Keratinocyte (primary cell): Measurements from ENCODE around the gene SIDT1. TPM values are rescaled to one million over a fixed set of nuclear protein-coding genes. Genes with fewer than 3 reads are reported as not detected.

ENCODE experiments used
- DNase-seq: peaks from one replicate; pipeline ENCODE4 v3.0.0-alpha.2; 2011; ENCODE audit warnings: low read depth, missing footprints, low spot score
- FAIRE-seq: peaks from 2 replicates; lab custom pipeline; 2011; peaks lifted over from hg19 to GRCh38; lab: Jason Lieb, UNC
- H2AFZ ChIP-seq: 2 replicates; pipeline ENCODE4 v1.6.0; 2012; ENCODE audit warnings: low read length, control low read depth, inconsistent platforms; ENCODE audit not compliant: control insufficient read depth
- H3K27ac ChIP-seq: 2 replicates; pipeline ENCODE4 v1.5.1; 2011; ENCODE audit warnings: low read length; ENCODE audit not compliant: control insufficient read depth, insufficient read depth
- H3K27me3 ChIP-seq: 3 replicates; pipeline ENCODE4 v1.6.0; 2011; ENCODE audit warnings: low read length; ENCODE audit not compliant: control insufficient read depth, insufficient read depth; ENCODE audit errors: extremely low read depth
- H3K36me3 ChIP-seq, 2 experiments: 2 replicates in 1 of 2; 3 replicates in 1 of 2; pipeline ENCODE4 v1.5.1; 2011; ENCODE audit warnings: low read length in 2 of 2, mild to moderate bottlenecking in 1 of 2; ENCODE audit not compliant: control insufficient read depth in 2 of 2, insufficient read depth in 2 of 2; ENCODE audit errors: extremely low read depth in 1 of 2
- H3K4me1 ChIP-seq: 3 replicates; pipeline ENCODE4 v1.5.1; 2011; ENCODE audit warnings: low read length; ENCODE audit not compliant: control insufficient read depth, insufficient read depth; ENCODE audit errors: extremely low read depth
- H3K4me2 ChIP-seq: 3 replicates; pipeline ENCODE4 v1.6.0; 2011; ENCODE audit warnings: low read depth, low read length; ENCODE audit not compliant: control insufficient read depth, insufficient read depth; ENCODE audit errors: extremely low read depth
- H3K4me3 ChIP-seq, 3 experiments: fragments of 200-600 bp in 1 of 3; sonication (generic) in 1 of 3; 2 replicates in 2 of 3; 3 replicates in 1 of 3; pipeline ENCODE4 v1.5.1; 2011 to 2016; ENCODE audit warnings: low read length in 3 of 3, mild to moderate bottlenecking in 3 of 3, control low read depth in 2 of 3, inconsistent platforms in 1 of 3, low read depth in 1 of 3, mixed read lengths in 1 of 3, mixed run types in 1 of 3, moderate library complexity in 1 of 3; ENCODE audit not compliant: control insufficient read depth in 2 of 3, insufficient read depth in 2 of 3; ENCODE audit errors: extremely low read depth in 1 of 3
- H3K79me2 ChIP-seq: 2 replicates; pipeline ENCODE4 v1.6.0; 2012; ENCODE audit warnings: low read length; ENCODE audit not compliant: control insufficient read depth, insufficient read depth
- H3K9ac ChIP-seq: 3 replicates; pipeline ENCODE4 v1.6.0; 2011; ENCODE audit warnings: low read length; ENCODE audit not compliant: control insufficient read depth, insufficient read depth; ENCODE audit errors: extremely low read depth
- H3K9me1 ChIP-seq: 3 replicates; pipeline ENCODE4 v1.6.0; 2011; ENCODE audit warnings: low read length; ENCODE audit not compliant: control insufficient read depth, insufficient read depth; ENCODE audit errors: extremely low read depth
- H3K9me3 ChIP-seq: 2 replicates; pipeline ENCODE4 v1.5.1; 2012; ENCODE audit warnings: low read depth, low read length; ENCODE audit not compliant: control insufficient read depth
- H4K20me1 ChIP-seq: 3 replicates; pipeline ENCODE4 v1.6.0; 2011; ENCODE audit warnings: low read length; ENCODE audit not compliant: control insufficient read depth, insufficient read depth; ENCODE audit errors: extremely low read depth
- EZH2 ChIP-seq: IDR thresholded peaks from one replicate; pipeline ENCODE4 v1.6.1; 2012; ENCODE audit warnings: inconsistent platforms, mild to moderate bottlenecking, low read length, moderate library complexity
- dilution Hi-C: fragments of 300-500 bp; cut with MboI; formaldehyde crosslinking; loops from one replicate; pipeline ENCODE4 v1.7.0; 2020; ENCODE audit warnings: low sequenced_read_pairs; ENCODE audit not compliant: extremely low pct_ligation_motif_present
- polyA plus RNA-seq, 5 experiments: library from polyadenylated mRNA; depleted of rRNA in 3 of 5; stranded (reverse) in 3 of 5; stranded (forward) in 1 of 5; unstranded in 1 of 5; fragments of >200 nt; gene quantifications; 1 replicate in 1 of 5; 2 replicates in 3 of 5; 3 replicates in 1 of 5; pipeline versions ENCODE4 v1.2.1 to v1.2.3, GENCODE V29; 2011 to 2012; ENCODE audit warnings: missing spikeins in 2 of 5, low read depth in 1 of 5, low replicate concordance in 1 of 5
- TF ChIP-seq, protein P1 (sequence below), 3 experiments: IDR thresholded peaks in 1 of 3; conservative IDR thresholded peaks in 1 of 3; optimal IDR thresholded peaks in 1 of 3; 2 replicates in 2 of 3; 3 replicates in 1 of 3; pipeline versions ENCODE3 to v1.5.1; 2011; ENCODE audit warnings: low read length in 3 of 3, mild to moderate bottlenecking in 3 of 3, moderate library complexity in 2 of 3, control low read depth in 1 of 3, inconsistent platforms in 1 of 3; ENCODE audit not compliant: insufficient read depth in 2 of 3; ENCODE audit errors: extremely low read depth in 1 of 3

The SIDT1 gene
- polyA plus RNA-seq, 1 donor (not counting 4 experiments of a cell fraction or from before 2014, with no cell fraction given) = 0.12 TPM

GRCh38 chr3:113556946-113557335 lies 24.6 kb downstream of the SIDT1 start:
- no peak for TF ChIP-seq EZH2
- TF ChIP-seq, protein P1, sequence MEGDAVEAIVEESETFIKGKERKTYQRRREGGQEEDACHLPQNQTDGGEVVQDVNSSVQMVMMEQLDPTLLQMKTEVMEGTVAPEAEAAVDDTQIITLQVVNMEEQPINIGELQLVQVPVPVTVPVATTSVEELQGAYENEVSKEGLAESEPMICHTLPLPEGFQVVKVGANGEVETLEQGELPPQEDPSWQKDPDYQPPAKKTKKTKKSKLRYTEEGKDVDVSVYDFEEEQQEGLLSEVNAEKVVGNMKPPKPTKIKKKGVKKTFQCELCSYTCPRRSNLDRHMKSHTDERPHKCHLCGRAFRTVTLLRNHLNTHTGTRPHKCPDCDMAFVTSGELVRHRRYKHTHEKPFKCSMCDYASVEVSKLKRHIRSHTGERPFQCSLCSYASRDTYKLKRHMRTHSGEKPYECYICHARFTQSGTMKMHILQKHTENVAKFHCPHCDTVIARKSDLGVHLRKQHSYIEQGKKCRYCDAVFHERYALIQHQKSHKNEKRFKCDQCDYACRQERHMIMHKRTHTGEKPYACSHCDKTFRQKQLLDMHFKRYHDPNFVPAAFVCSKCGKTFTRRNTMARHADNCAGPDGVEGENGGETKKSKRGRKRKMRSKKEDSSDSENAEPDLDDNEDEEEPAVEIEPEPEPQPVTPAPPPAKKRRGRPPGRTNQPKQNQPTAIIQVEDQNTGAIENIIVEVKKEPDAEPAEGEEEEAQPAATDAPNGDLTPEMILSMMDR (optimal IDR thresholded peaks at IDR 0.05 in 1 of 3, IDR thresholded peaks at IDR 0.05 in 1 of 3, conservative IDR thresholded peaks at IDR 0.05 in 1 of 3; ENCODE audit: extremely low read depth in 1 of 3, insufficient read depth in 2 of 3, low read length in 3 of 3) = no peak
- H3K4me2 ChIP-seq = peak overlapping the region; percentile 3
- dilution Hi-C loops = no loop called here
- peak overlapping the region; percentile 88 for H2AFZ ChIP-seq
- H3K9me3 ChIP-seq = no peaks in the 10 kb centered on the region
- peaks cover 2% of the 10 kb centered on the region for H3K9me1 ChIP-seq
- no peaks in the 10 kb centered on the region for H3K27me3 ChIP-seq
- H4K20me1 ChIP-seq = no peaks in the 10 kb centered on the region
- peaks cover 19% of the 10 kb centered on the region for H3K4me1 ChIP-seq
- H3K4me3 ChIP-seq = no peak overlapping the region
- no peak overlapping the region for H3K27ac ChIP-seq
- DNase-seq (no peak), FAIRE-seq (no peak)
- no peak overlapping the region for H3K9ac ChIP-seq
- no peaks in the 10 kb centered on the region for H3K36me3 ChIP-seq
- H3K79me2 ChIP-seq = no peaks in the 10 kb centered on the region

DNA sequence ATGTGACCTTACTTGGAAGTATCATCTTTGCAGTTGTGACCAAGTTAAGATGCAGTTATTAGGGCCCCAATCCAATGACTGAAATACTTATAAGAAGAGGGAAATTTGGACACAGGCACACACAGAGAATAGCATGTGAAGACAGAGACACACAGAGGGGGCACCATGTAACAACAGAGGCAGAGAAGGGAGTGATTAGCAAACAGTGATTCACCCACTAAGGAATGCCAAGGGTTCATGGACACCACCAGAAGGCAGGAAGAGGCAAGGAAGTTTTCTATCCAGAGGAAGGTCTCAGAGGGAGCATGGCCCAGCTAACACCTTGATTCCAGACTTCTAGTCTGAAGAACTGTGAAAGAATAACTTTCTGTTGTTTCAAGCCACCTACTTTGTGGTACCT lies 25.0 kb downstream of the SIDT1 start:
- peak overlapping the region; percentile 3 for H3K4me2 ChIP-seq
- H3K9me1 ChIP-seq = peaks cover 2% of the 10 kb centered on the region
- H3K9ac ChIP-seq = no peak overlapping the region
- no peak overlapping the region for H3K4me3 ChIP-seq
- no peaks in the 10 kb centered on the region for H3K36me3 ChIP-seq
- peak overlapping the region; percentile 9 for H3K27ac ChIP-seq
- peaks cover 20% of the 10 kb centered on the region for H3K4me1 ChIP-seq
- H2AFZ ChIP-seq = peak overlapping the region; percentile 88
- no peaks in the 10 kb centered on the region for H3K27me3 ChIP-seq
- dilution Hi-C loops = no loop called here
- H3K79me2 ChIP-seq = no peaks in the 10 kb centered on the region
- H4K20me1 ChIP-seq = no peaks in the 10 kb centered on the region
- no peaks in the 10 kb centered on the region for H3K9me3 ChIP-seq
- FAIRE-seq = peak; percentile 95
- DNase-seq = peak; percentile 25
- no peak for TF ChIP-seq EZH2
- TF ChIP-seq, protein P1 (optimal IDR thresholded peaks at IDR 0.05 in 1 of 3, IDR thresholded peaks at IDR 0.05 in 1 of 3, conservative IDR thresholded peaks at IDR 0.05 in 1 of 3; ENCODE audit: extremely low read depth in 1 of 3, insufficient read depth in 2 of 3, low read length in 3 of 3) = peak; percentile 35 to 71 (median 43)
